ENCODE data around the gene LRRC8C.

Gene LRRC8C

GRCh38 chr1:89635825-89636815, 3.2 kb downstream of the LRRC8C start:
- DNase-seq = no peak

GRCh38 chr1:89637496-89637895, 4.6 kb downstream of the LRRC8C start:
- DNase-seq = no peak

- no peak for DNase-seq
Measured at GRCh38 chr1:89640440-89640839, 7.5 kb downstream of the LRRC8C start.

DNA sequence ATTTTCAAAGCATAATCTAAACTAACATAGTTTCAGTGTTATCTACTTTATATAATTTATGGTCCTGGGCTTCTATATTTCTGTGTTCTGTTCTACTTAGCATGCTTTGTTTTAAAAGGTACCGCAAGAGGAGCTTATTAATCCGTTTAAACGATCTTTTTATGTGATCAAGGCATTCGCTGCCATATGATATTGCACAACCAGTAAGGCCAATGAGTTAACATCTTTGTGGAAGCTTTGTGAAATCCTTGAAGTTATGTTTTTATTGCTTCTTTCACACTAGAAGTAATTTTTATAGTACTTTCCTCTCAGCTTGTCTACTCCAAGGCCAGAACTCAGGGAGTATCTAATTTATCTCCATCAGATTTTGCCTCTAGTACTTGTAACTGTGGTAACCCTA, 8.9 kb downstream of the LRRC8C start:
- DNase-seq = no peak

DNA sequence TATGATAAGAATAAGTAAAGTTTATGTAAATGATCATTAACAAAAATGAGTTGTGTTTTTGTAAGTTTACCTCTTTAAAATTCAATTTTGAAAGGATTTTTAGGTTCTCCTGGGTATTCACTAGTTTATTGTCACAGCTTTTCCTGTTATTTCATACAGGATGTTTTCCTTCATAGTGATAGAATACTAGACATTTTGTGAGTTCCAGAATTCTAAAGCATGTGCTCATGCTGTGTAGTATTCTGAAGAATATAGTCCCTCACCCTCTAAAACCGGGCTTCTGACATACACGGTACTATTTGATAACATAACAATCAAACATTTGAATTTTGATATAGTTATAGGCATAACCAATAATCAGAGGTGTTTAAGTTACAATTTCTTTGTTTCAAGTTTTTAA, 10.7 kb downstream of the LRRC8C start:
- no peak for DNase-seq

DNA sequence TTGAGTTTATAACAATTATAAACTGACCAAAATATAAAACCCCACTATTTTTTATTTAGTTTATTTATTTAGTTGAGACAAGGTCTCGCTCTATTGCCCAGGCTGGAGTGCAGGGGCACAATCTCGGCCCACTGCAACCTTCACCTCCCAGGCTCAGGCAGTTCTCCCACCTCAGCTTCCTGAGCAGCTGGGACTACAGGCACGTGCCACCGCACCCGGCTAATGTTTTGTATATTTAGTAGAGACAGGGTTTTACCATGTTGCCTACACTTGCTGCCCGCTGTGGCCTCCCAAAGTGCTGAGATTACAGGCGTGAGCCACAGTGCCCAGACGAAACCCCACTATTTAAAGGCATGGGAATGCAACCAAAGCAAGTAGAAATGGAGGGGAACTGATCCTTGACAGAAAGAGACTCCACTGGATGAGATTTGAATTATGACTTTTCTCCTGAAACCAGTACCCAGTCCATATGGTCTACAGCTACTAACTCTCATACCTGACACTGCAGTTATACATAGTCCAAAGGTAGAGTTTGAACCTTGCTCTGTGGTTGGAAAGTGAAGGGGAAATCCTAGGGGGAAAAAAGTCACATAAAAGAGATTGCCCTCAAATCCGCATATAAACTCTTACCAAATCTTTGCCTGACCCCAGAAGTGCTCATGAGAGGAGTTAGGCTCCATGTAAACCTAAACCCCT, 11.3 kb downstream of the LRRC8C start:
- no peak for DNase-seq

- no peak for DNase-seq
Measured at GRCh38 chr1:89646259-89646658, 13.3 kb downstream of the LRRC8C start.

DNA sequence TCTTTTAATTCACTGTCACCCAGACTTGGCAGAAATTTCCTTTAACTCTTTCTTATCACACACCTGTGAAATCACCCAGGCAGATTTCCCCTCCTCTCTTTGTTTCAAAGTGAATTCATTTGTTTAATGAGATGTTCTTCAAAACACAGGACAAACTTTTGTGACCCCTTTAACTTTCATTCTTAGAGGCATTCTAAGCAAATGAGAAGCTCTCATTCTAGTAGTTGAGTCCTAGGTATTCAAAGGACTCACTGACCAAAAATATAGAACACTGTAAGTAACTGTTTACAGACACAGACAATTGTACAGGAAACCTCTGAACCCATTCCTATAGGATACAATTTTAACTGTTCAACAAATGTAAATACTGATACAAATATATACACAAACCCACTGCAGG, 16.9 kb downstream of the LRRC8C start:
- DNase-seq = no peak

GRCh38 chr1:89652373-89652772, 19.5 kb downstream of the LRRC8C start:
- no peak for DNase-seq

- DNase-seq = no peak
Measured at GRCh38 chr1:89657886-89658285, 25.0 kb downstream of the LRRC8C start.

- no peak for DNase-seq
Measured at GRCh38 chr1:89659322-89660081, 26.6 kb downstream of the LRRC8C start.

GRCh38 chr1:89660224-89661061, 27.5 kb downstream of the LRRC8C start:
- no peak for DNase-seq

- DNase-seq = no peak
Measured at GRCh38 chr1:89665941-89666340, 33.0 kb downstream of the LRRC8C start.

GRCh38 chr1:89666640-89667039, 33.7 kb downstream of the LRRC8C start:
- no peak for DNase-seq

- no peak for DNase-seq
Measured at GRCh38 chr1:89667691-89668090, 34.8 kb downstream of the LRRC8C start.

DNA sequence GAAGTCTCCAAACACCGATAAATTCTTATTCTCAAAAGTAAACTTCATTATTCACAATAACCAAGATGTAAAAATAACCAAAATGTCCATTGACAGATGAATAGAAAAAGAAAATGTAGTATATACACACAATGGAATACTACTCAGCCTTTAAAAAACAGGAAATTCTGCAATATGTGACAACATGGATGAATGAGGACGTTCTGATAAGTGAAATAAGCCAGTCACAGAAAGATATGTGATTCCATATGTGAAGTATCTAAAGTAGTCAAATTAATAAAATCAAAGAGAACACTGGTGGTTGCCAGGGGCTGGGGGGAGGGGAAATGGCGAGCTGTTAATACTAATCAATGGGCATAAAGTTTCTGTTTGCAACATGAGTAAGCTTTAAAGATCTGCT, 36.0 kb downstream of the LRRC8C start:
- DNase-seq = no peak

DNA sequence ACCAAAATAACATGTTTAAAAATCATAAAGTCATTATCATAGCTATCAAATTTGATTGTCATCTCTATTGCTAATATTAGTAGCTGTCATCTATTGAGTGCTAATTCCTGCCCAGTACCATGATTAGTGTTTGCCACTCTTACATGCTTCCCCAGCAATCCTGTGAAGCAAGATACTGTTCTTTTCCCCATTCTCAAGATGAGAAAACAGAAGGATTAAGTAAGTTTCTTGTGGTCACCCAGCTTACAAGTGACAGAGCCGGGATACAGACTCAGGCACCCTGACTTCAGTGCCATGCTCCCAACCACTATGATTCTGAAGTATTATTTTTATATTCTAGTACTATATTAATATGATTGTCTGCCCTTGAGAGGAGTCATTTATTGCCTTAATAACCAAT, 36.5 kb downstream of the LRRC8C start:
- DNase-seq = no peak

- DNase-seq = no peak
Measured at GRCh38 chr1:89670163-89670562, 37.2 kb downstream of the LRRC8C start.

GRCh38 chr1:89670711-89671110, 37.8 kb downstream of the LRRC8C start:
- no peak for DNase-seq

GRCh38 chr1:89671775-89672488, 39.0 kb downstream of the LRRC8C start:
- DNase-seq = no peak

DNA sequence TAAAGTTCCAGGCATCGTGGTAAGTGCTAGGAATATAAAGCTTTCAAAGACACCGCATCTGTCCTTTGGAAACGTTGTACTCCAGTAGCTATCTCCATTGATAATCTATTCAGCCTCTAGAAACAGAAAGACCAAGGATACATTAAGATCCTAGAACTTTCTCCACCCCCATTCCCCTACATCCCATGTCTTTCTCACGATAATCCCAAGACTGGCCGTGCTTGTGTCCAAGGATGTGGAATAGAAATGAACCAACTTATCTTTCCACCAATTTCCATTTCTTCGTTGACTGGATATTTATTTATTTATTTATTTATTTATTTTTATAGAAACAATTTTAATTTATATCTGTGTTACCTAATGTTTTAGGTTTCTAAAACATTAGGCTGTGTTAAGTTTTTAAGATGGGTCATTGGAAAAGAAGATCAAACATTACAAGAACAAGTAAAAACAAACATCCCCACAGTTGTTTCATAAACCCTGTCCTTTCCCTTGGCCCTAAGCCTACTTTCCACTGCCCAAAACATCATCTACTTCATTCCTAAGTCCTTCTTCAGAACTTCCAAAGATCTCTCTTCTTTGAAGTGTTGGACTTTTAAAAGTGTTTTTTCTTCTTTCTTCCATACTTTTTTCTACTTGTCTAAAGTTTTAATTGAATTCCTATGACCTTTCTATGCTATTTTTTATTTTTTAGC, 39.7 kb downstream of the LRRC8C start:
- DNase-seq = no peak
